GM19395 (cell line): ENCODE measurements around the gene PDE6B.
"Not testable (repeated sequence)": the region's sequence is repeated elsewhere in the genome, so short reads cannot be mapped to it uniquely, and the experiment has no call there.

Source experiments
- ATAC-seq: cut with Tn5 transposase; IDR thresholded peaks from one replicate; pipeline ENCODE4 v1.9.1; 2021; ENCODE audit warnings: mild to moderate bottlenecking, moderate library complexity; ENCODE audit not compliant: unreplicated experiment

Gene PDE6B

DNA sequence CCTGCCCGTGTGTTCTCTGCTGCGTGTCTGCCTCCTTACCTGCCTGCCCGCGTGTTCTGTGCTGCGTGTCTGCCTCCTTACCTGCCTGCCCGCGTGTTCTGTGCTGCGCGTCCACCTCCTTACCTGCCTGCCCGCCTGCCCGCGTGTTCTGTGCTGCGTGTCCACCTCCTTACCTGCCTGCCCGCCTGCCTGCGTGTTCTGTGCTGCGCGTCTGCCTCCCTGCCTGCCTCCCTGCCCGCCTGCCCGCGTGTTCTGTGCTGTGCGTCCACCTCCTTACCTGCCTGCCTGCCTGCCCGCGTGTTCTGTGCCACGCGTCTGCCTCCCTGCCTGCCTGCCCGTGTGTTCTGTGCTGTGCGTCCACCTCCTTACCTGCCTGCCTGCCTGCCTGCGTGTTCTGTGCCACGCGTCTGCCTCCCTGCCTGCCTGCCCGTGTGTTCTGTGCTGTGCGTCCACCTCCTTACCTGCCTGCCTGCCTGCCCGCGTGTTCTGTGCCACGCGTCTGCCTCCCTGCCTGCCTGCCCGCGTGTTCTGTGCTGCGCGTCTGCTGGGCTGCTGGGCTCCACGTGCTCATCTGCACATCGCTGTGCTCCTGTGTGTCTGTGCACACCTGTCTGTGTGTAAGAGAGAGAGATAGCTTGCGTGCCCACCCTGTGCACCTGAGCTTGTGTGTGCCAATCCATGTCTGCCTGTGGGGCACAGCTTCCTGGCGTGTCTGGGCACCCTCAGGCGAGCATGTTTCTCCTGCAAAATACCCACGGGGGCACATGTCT lies 9.9 kb downstream of the PDE6B start:
- not testable (repeated sequence) for ATAC-seq

DNA sequence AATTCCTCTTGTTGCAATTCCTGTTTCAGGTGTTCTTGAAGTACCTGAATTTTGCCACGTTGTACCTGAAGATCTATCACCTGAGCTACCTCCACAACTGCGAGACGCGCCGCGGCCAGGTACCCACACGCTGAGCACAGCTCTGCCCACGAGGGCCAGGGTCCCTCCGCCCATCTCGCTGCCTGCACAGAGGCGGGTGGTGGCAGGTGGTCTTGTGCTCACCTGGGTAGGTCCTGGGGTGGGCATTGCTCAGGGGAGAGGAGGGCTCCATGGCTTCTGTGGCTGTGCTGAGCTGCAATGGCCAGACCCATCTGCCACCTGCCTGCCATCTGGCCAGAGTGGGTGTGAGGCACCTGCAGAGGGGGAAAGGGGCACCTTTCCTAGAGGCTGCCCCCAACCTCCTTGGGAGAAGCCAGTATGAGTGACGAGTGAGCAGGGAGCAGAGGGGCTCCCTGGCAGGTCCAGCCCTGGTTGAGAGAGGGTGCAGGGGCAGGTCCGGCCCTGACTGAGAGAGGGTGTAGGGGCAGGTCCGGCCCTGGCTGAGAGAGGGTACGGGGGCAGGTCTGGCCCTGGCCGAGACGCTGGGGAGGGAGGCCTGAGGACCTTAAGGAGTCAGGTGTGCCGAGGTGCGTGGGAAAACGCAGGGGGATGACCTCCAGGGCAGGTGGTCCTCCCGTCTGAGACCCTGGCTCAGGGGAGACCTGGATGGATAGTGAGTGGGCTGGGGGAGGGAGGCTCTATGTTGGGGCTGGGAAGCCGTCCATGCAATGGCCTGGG lies 10.7 kb downstream of the PDE6B start:
- no peak for ATAC-seq

- no peak for ATAC-seq
Measured at GRCh38 chr4:636628-637159, 11.3 kb downstream of the PDE6B start.

GRCh38 chr4:637536-638280 lies 12.3 kb downstream of the PDE6B start:
- no peak for ATAC-seq

DNA sequence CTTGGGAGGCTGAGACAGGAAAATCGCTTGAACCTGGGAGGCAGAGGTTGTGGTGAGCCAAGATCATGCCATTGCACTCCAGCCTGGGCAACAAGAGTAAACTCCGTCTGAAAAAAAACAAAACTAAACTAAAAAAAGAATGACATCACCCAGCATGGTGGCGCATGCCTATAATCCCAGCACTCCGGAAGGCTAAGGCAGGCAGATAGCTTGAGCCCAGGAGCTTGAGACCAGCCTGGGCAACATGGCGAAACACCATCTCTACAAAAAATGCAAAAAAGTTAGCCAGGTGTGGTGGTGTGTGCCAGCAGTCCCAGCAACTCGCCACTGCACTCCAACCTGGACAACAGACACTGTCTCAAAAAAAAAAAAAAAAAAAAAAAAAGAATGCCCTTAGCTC lies 17.0 kb downstream of the PDE6B start:
- not testable (repeated sequence) for ATAC-seq

- no peak for ATAC-seq
Measured at GRCh38 chr4:646460-646859, 21.1 kb downstream of the PDE6B start.

- no peak for ATAC-seq
Measured at GRCh38 chr4:647481-647880, 22.1 kb downstream of the PDE6B start.

GRCh38 chr4:648579-649292 lies 23.4 kb downstream of the PDE6B start:
- ATAC-seq: no peak

DNA sequence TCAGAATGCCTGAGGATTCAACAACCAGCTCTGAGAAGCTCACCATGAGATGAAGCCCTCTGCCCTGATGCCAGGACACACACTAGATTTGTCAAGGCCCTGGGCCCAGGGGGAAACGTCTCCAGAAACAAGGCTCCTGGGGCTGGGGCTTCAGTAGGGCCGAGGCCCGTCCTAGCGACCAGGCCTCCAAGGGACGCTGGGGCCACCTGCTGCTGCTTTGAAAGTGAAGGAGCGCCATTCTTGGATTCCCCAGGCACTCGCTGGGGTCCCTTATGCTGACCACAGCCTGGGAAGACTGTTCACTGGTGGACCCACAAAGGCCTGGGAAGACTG lies 23.9 kb downstream of the PDE6B start:
- no peak for ATAC-seq

DNA sequence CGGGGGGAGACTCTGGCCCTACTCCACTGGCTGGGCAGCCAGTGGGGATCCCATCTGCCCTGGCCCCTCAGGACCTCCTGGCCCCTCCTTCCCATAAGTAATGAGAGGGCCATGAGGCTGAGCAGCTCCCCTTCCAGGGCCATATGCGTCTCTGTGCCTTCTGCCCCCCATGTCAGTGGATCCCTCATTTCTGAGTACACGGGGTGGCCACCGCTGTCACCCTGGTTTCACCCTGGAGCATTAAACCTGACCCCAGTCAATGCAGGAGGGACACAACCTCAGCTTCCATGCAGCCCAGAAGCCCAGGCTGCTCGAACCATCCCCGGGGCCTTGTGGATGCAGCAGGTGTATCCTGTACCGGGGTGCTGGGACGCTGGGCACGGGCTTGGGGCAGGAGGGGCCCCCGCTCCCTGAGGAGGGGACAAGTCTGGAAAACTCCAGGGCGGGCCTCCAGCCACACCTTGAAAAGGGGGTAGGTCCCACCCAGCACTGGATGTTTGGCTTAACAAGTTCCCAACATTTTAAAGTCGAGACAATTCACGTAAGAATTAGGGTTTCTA lies 24.5 kb downstream of the PDE6B start:
- no peak for ATAC-seq

DNA sequence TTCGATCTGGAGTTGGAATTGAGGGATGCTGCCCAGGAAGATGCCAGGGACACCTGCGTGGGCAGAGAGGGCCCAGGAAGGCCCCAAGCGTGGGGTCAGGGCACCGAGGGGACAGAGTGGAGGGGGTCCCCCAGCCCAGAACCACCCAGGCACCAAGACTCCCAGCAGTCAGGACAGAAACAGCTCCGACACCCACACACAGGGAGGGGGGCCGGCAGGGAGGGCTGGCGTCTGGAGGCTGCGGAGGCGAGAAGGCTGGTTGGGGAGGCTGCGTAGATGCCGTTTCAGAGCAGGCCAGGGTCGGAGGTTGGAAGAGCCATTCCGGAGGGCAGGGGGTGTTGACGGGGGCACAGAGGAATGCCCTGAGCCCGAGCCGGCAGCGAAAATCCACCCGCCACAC lies 25.1 kb downstream of the PDE6B start:
- no peak for ATAC-seq

- no peak for ATAC-seq
Measured at GRCh38 chr4:650951-651883, 25.8 kb downstream of the PDE6B start.

DNA sequence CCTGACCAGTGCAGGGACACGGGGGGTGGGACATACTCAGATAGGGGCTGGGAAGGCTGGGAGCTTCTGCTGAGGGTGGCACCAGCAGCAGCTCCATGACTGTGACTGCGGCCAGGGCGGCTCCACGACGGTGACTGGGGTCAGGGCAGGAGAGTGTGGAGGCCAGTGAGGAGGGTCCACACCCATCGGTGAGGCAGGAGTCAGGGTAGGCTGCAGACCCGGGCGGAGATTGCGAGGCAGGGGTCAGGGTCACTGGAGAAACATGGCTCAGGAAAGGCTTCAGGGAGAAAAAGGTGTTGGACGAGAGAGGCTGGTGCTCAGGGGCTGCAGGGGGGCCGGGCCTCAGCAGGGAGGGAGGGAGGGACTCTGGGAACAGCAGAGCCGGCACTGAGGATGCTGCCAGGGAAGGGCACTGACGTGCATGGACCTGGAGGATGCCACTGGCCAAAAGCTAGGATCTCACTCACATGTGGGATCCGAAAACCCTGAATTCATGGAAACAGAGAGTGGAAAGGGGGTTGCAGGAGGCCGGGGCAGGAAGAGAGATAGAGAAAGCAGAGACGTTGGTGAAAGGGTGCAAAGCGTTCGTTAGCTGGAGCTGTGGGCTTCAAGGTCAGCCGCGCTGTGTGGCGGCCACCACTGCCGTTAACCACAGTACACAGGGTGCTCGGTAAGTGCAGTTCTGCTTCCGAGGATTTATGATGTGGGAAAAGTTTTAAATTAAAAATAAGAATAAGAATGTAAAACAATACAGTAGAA lies 26.7 kb downstream of the PDE6B start:
- ATAC-seq: no peak

- ATAC-seq: no peak
Measured at GRCh38 chr4:653080-653821, 27.9 kb downstream of the PDE6B start.

DNA sequence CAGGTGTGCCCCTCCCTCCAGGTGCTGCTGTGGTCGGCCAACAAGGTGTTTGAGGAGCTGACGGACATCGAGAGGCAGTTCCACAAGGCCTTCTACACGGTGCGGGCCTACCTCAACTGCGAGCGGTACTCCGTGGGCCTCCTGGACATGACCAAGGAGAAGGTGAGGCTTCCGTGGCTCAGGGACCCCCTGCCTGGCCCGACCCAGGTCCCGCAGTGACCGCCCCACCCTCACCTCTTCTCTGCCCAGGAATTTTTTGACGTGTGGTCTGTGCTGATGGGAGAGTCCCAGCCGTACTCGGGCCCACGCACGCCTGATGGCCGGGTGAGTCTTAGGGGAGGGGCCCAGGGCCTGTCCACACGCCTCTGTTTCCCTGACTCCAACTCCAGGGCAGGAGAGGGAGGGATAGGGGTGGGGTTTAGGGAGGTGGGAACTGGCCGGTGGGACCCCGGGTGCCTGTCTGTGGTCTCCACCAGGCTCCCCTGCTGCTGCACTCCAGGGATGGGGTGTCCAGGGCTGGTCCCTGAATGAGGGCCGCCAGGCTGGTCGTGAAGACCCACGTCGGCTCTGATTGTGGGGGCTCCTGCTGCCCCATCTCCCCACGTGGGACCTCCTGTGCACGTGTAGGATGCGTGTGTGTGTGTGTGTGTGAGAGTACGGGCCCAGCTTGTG lies 28.6 kb downstream of the PDE6B start:
- ATAC-seq: no peak

DNA sequence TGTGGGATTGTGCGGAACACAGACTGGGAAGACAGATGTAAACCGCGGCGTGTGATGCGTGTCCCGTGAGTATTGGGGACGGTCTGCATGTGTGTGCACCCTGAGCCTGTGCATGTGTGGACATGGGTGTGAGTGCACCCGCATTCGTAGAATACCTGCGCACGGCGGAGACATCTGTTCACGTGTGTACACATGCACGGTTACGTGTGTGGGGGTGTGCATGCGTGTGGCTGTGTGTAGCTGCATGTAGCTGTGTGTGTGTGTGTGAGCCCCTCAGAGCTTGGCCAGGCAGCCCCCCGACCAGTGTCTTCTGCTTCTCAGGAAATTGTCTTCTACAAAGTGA lies 29.1 kb downstream of the PDE6B start:
- no peak for ATAC-seq

DNA sequence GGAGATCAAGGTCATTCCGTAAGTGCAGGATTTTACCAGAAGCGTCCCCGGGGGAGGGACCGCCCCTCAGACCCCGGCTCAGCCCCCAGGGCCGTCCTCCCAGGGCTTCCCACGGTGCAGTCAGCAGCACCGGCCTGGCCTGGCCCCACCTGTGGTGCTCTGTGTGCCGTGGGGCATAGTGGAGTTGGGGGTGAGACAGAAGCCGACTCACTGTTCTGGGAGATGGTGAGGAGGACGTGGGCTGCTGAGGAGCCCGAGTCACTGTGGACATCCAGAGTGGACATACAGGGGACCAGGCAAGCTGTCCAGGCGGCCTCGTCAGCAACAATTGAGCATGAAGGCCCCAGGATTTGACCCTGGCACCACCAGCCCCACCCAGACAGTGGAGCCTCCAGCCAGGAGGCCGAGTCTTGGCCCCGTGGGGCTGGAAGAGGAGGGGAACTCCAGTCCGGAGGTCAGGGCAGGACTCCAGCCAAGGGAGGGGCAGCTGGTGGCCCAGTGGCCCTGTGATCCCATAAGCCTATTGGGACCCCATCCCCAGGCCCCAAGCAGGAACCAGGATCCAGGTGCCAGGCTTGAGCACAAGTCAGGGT lies 29.6 kb downstream of the PDE6B start:
- no peak for ATAC-seq
